ENCODE results near the gene PDE8A. TPM values are rescaled to one million over a fixed set of nuclear protein-coding genes. Genes with fewer than 3 reads are reported as not detected.

PDE8A gene
- total RNA-seq, 2 experiments from 2014 or later: 23.2 to 24.4 TPM

- Mint-ChIP-seq H3K27ac (no peak overlapping the region), H3K9me3 (no peaks in the 10 kb centered on the region), H3K27me3 (no peaks in the 10 kb centered on the region), H3K36me3 (ENCODE audit: low read depth) (no peaks in the 10 kb centered on the region), H3K4me3 (no peak overlapping the region), H3K4me1 (ENCODE audit: low read depth) (peaks cover 27% of the 10 kb centered on the region)
- CTCF ChIA-PET: interaction anchor here (1.6 kb wide), 1 partner anchor 9 kb away, joined by 6 read pairs; no protein-coding TSS in a partner anchor
- ATAC-seq (no peak), DNase-seq (no peak)
- no peak for TF ChIP-seq CTCF (IDR thresholded peaks at IDR 0.05)
- POLR2A ChIA-PET: no interaction called here
- intact Hi-C loops (cut with micrococcal nuclease): no loop called here
Observed at GRCh38 chr15:85000937-85001336, 19.3 kb downstream of the PDE8A start.

- no peak overlapping the region for H3K27ac Mint-ChIP-seq
- H3K4me1 Mint-ChIP-seq (ENCODE audit: low read depth): peaks cover 27% of the 10 kb centered on the region
- TF ChIP-seq CTCF (IDR thresholded peaks at IDR 0.05): no peak
- ATAC-seq: no peak
- DNase-seq: no peak
- H3K36me3 Mint-ChIP-seq (ENCODE audit: low read depth): no peaks in the 10 kb centered on the region
- no peak overlapping the region for H3K4me3 Mint-ChIP-seq
- no peaks in the 10 kb centered on the region for H3K27me3 Mint-ChIP-seq
- no peaks in the 10 kb centered on the region for H3K9me3 Mint-ChIP-seq
- intact Hi-C loops (cut with micrococcal nuclease): no loop called here
- ChIA-PET CTCF (interaction anchor here (0.9 to 1.2 kb wide), 3 partner anchors 13 to 65 kb away, joined by 3 read pairs; no protein-coding TSS in a partner anchor), POLR2A (no interaction called here)
Observed at GRCh38 chr15:85002517-85002916, 20.9 kb downstream of the PDE8A start.

GRCh38 chr15:85003593-85004312 is 22.1 kb downstream of the PDE8A start:
- intact Hi-C loops (cut with micrococcal nuclease): no loop called here
- ChIA-PET CTCF (no interaction called here), POLR2A (interaction anchor here (0.6 to 1.1 kb wide), 2 partner anchors 20 to 23 kb away, joined by 4 to 5 read pairs; no protein-coding TSS in a partner anchor)
- no peak overlapping the region for H3K4me3 Mint-ChIP-seq
- H3K27me3 Mint-ChIP-seq: no peaks in the 10 kb centered on the region
- no peak for TF ChIP-seq CTCF (IDR thresholded peaks at IDR 0.05)
- ATAC-seq (no peak), DNase-seq (no peak)
- H3K36me3 Mint-ChIP-seq (ENCODE audit: low read depth): no peaks in the 10 kb centered on the region
- no peak overlapping the region for H3K27ac Mint-ChIP-seq
- no peaks in the 10 kb centered on the region for H3K9me3 Mint-ChIP-seq
- H3K4me1 Mint-ChIP-seq (ENCODE audit: low read depth): peaks cover 33% of the 10 kb centered on the region

- DNase-seq: no peak
- no peak for TF ChIP-seq CTCF (IDR thresholded peaks at IDR 0.05)
- no peak for ATAC-seq
- CTCF ChIA-PET: interaction anchor here (0.7 to 1.2 kb wide), 3 partner anchors 17 to 40 kb away, joined by 4 to 5 read pairs (median 4); no protein-coding TSS in a partner anchor
- intact Hi-C loops (cut with micrococcal nuclease): no loop called here
- no peaks in the 10 kb centered on the region for H3K27me3 Mint-ChIP-seq
- no peak overlapping the region for H3K27ac Mint-ChIP-seq
- H3K4me3 Mint-ChIP-seq: no peak overlapping the region
- no peaks in the 10 kb centered on the region for H3K9me3 Mint-ChIP-seq
- H3K36me3 Mint-ChIP-seq (ENCODE audit: low read depth): no peaks in the 10 kb centered on the region
- POLR2A ChIA-PET: no interaction called here
- H3K4me1 Mint-ChIP-seq (ENCODE audit: low read depth): peaks cover 37% of the 10 kb centered on the region
Observed at GRCh38 chr15:85004550-85004949, 22.9 kb downstream of the PDE8A start.

- ATAC-seq (no peak), DNase-seq (no peak)
- Mint-ChIP-seq H3K36me3 (ENCODE audit: low read depth) (no peaks in the 10 kb centered on the region), H3K4me1 (ENCODE audit: low read depth) (peaks cover 43% of the 10 kb centered on the region), H3K4me3 (no peak overlapping the region), H3K27me3 (no peaks in the 10 kb centered on the region), H3K27ac (no peak overlapping the region), H3K9me3 (no peaks in the 10 kb centered on the region)
- TF ChIP-seq CTCF (IDR thresholded peaks at IDR 0.05): no peak
- intact Hi-C loops (cut with micrococcal nuclease): no loop called here
- ChIA-PET CTCF (interaction anchor here (0.7 to 1.2 kb wide), 4 partner anchors 10 to 48 kb away, joined by 3 to 5 read pairs (median 4); no protein-coding TSS in a partner anchor), POLR2A (interaction anchor here (0.6 kb wide), 1 partner anchor 21 kb away, joined by 4 read pairs; no protein-coding TSS in a partner anchor)
Observed at GRCh38 chr15:85005319-85005718, 23.7 kb downstream of the PDE8A start.
